Vagina (tissue), 2 donors: ENCODE data around the gene CHL1.

Experiments used
- CTCF ChIP-seq, 3 experiments: fragments of 450-650 bp in 2 of 3; fragments of 200-600 bp in 1 of 3; sonication (generic) in 1 of 3; IDR thresholded peaks; one replicate each; pipeline ENCODE4 v1.5.1; 2017 to 2019; ENCODE audit warnings: antibody characterized with exemption in 3 of 3, mild to moderate bottlenecking in 2 of 3, moderate library complexity in 2 of 3
- POLR2A ChIP-seq, 2 donors: fragments of 450-650 bp; IDR thresholded peaks; one replicate each; pipeline ENCODE4 v1.6.1; 2017; ENCODE audit warnings: antibody characterized with exemption in 2 of 2, mild to moderate bottlenecking in 2 of 2, moderate library complexity in 2 of 2

DNA sequence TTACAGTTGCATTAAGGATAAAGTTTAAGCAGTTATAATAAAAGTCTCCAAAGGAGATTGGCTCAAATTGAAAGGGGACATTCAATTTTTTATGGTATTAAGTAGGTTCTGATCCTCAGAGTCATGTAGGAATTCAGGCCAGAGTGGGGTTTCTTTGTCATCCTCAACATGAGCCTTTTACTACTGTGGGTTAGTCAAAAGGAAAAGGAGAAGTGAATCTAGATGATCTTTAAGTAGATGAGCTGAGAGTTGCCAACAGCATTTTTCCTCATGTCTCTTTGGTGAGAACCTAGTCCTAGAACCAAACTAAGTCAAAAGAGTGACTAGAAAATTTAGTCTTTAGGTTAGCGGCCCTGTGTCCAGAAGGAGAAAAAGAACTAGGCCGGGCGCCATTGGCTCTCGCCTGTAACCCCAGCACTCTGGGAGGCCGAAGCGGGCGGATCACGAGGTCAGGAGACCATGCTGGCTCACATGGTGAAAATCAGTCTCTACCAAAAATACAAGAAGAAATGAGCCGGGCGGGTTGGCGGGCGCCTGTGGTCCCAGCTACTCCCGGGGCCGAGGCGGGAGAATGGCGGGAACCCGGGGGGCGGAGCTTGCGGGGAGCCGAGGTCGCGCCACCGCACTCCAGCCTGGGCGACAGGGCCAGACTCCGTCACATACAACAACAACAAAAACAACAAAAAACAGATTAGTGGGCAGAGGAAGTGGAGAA is 4.2 kb upstream of the CHL1 start:
- TF ChIP-seq CTCF (IDR thresholded peaks at IDR 0.05) (no peak), POLR2A (IDR thresholded peaks at IDR 0.05) (no peak)
